GM21717 (cell line): ENCODE data around the gene PRIM1.
"Not testable (repeated sequence)": the region's sequence is repeated elsewhere in the genome, so short reads cannot be mapped to it uniquely, and the experiment has no call there.

Experiments used
- ATAC-seq: cut with Tn5 transposase; IDR thresholded peaks from one replicate; pipeline ENCODE4 v1.9.1; 2021; ENCODE audit warnings: mild to moderate bottlenecking, moderate library complexity; ENCODE audit not compliant: unreplicated experiment

The PRIM1 gene

GRCh38 chr12:56761812-56762211, 9.7 kb upstream of the PRIM1 start:
- ATAC-seq = no peak

GRCh38 chr12:56760460-56760859, 8.3 kb upstream of the PRIM1 start:
- no peak for ATAC-seq

GRCh38 chr12:56759263-56759908, 7.3 kb upstream of the PRIM1 start:
- ATAC-seq = no peak

GRCh38 chr12:56758728-56759262, 6.7 kb upstream of the PRIM1 start:
- no peak for ATAC-seq

- ATAC-seq = not testable (repeated sequence)
Measured at GRCh38 chr12:56757971-56758370, 5.8 kb upstream of the PRIM1 start.

- ATAC-seq = no peak
Measured at GRCh38 chr12:56753566-56753965, 1.4 kb upstream of the PRIM1 start.

GRCh38 chr12:56750596-56750995, 1.5 kb downstream of the PRIM1 start:
- not testable (repeated sequence) for ATAC-seq

- ATAC-seq = no peak
Measured at GRCh38 chr12:56749853-56750252, 2.3 kb downstream of the PRIM1 start.

GRCh38 chr12:56749359-56749758, 2.8 kb downstream of the PRIM1 start:
- ATAC-seq = no peak

GRCh38 chr12:56728139-56728861, 23.8 kb downstream of the PRIM1 start:
- no peak for ATAC-seq

- ATAC-seq = not testable (repeated sequence)
Measured at GRCh38 chr12:56726196-56726675, 25.9 kb downstream of the PRIM1 start.

GRCh38 chr12:56725723-56726102, 26.4 kb downstream of the PRIM1 start:
- no peak for ATAC-seq

- ATAC-seq = peak; percentile 91
Measured at GRCh38 chr12:56724972-56725722, 27.0 kb downstream of the PRIM1 start, which contains the start of gene NACA. TSS of gene NACA (minus strand) at chr12:56725299. CDS start at chr12:56724521, 778 bp downstream.

- no peak for ATAC-seq
Measured at GRCh38 chr12:56724701-56724971, 27.5 kb downstream of the PRIM1 start.

GRCh38 chr12:56723889-56724700, 28.0 kb downstream of the PRIM1 start:
- no peak for ATAC-seq

GRCh38 chr12:56723352-56723751, 28.8 kb downstream of the PRIM1 start:
- no peak for ATAC-seq

GRCh38 chr12:56722832-56723231, 29.3 kb downstream of the PRIM1 start:
- no peak for ATAC-seq

- no peak for ATAC-seq
Measured at GRCh38 chr12:56721721-56722120, 30.4 kb downstream of the PRIM1 start.

- ATAC-seq = no peak
Measured at GRCh38 chr12:56721216-56721615, 30.9 kb downstream of the PRIM1 start.

GRCh38 chr12:56720731-56721151, 31.4 kb downstream of the PRIM1 start:
- no peak for ATAC-seq

GRCh38 chr12:56719056-56719455, 33.1 kb downstream of the PRIM1 start:
- no peak for ATAC-seq
